IPS-15b (cell line): ENCODE measurements around the gene THBS4.
"Not testable (repeated sequence)": the region's sequence is repeated elsewhere in the genome, so short reads cannot be mapped to it uniquely, and the experiment has no call there.

Experiments used
- H3K27me3 ChIP-seq: one replicate; pipeline ENCODE4 v1.6.1; 2013; ENCODE audit warnings: low read length; ENCODE audit not compliant: control insufficient read depth, insufficient read depth
- H3K36me3 ChIP-seq: one replicate; pipeline ENCODE4 v1.6.1; 2013; ENCODE audit warnings: low read length; ENCODE audit not compliant: control insufficient read depth, insufficient read depth
- H3K4me1 ChIP-seq: one replicate; pipeline ENCODE4 v1.6.1; 2013; ENCODE audit warnings: mild to moderate bottlenecking, low read length; ENCODE audit not compliant: control insufficient read depth, insufficient read depth
- H3K4me3 ChIP-seq: one replicate; pipeline ENCODE4 v1.5.1; 2013; ENCODE audit warnings: low read depth, low read length
- H3K9ac ChIP-seq: one replicate; pipeline ENCODE4 v1.6.1; 2013; ENCODE audit warnings: low read depth, mild to moderate bottlenecking, low read length
- H3K9me3 ChIP-seq: one replicate; pipeline ENCODE4 v1.6.1; 2013; ENCODE audit warnings: mild to moderate bottlenecking, low read length; ENCODE audit not compliant: control insufficient read depth, insufficient read depth

The THBS4 gene

DNA sequence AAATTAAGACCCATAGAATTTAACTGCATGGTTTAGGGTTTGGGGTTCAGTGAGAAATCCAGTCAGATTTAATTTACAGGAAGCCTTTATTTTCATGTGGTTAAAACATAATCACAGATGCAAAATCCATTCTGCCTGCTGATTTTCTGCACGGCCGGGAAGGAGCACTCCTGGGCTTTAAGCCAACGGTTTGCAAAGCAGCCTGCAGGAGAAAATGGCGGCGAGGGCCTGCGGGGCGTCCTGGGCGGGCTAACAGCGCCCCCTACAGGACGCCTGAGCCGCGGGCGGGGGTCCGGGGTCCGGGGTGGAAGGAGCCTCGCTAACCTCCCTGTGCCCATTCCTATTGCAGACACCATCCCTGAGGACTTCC, 47.6 kb downstream of the THBS4 start:
- no peaks in the 10 kb centered on the region for H3K27me3 ChIP-seq
- H3K4me1 ChIP-seq: peaks cover 3% of the 10 kb centered on the region
- H3K9ac ChIP-seq: no peak overlapping the region
- H3K9me3 ChIP-seq: no peaks in the 10 kb centered on the region
- no peak overlapping the region for H3K4me3 ChIP-seq
- no peaks in the 10 kb centered on the region for H3K36me3 ChIP-seq

DNA sequence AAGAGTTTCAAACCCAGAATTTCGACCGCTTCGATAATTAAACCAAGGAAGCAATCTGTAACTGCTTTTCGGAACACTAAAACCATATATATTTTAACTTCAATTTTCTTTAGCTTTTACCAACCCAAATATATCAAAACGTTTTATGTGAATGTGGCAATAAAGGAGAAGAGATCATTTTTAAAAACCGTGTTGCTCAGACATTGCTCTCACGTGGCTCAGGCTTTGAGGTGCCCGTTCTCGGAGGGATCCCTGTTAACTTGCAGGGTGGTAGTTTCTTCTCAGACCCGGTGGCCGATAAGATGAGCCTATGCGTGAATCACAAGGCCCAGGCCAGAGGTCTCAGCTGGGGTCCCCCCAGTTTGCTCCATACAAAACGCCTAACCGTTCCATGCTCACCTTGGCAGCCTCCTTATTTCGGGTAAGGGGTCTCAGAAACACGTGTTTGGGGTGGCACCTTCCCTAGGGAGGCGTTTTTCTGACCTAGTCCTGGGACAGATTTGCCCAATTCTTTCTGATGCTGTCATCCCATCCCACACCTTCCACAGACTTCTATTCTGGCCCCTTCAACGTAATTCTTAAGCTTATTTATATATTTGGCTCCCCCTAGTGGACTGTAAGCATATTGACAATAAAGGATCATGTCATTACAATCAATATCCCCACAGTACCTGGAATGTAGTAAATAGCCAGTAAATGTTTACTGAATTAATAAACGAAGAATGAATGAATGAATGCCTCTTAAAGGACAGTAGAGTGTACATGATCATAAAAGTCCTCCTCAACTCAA, 48.1 kb downstream of the THBS4 start:
- no peak overlapping the region for H3K4me3 ChIP-seq
- H3K9me3 ChIP-seq: no peaks in the 10 kb centered on the region
- H3K27me3 ChIP-seq: no peaks in the 10 kb centered on the region
- H3K4me1 ChIP-seq: peaks cover 3% of the 10 kb centered on the region
- H3K36me3 ChIP-seq: no peaks in the 10 kb centered on the region
- H3K9ac ChIP-seq: no peak overlapping the region

DNA sequence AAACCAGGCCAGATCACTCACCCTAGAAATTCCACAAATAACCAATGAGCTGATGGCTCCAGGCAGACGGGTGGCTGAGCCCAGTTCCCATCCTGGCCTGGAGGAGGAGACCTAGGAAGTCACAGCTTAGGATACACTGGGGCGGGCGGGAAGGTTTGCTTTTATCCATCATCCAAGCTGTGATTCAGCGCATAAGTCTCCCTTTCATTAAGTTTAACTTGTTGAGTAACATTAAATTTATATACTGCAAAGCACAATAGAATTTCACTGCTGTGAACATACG, 55.7 kb downstream of the THBS4 start:
- Histone ChIP-seq H3K4me1 (peaks cover 2% of the 10 kb centered on the region), H3K9ac (no peak overlapping the region), H3K9me3 (no peaks in the 10 kb centered on the region), H3K27me3 (no peaks in the 10 kb centered on the region), H3K36me3 (no peaks in the 10 kb centered on the region), H3K4me3 (no peak overlapping the region)

DNA sequence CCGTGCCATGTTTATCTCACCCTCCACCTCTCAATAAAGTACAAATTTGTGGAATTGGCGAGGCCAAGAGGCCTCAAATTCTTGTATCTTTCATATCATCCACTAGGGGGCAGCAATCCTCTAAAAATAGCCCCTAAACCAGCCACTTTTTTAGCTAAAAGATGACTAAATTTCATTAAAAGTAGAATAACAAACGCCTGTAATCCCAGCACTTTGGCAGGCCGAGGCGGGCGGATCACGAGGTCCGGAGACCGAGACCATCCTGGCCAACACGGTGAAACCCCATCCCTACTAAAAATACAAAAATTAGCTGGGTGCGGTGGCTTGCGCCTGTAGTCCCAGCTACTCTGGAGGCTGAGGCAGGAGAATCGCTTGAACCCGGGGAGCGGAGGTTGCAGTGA, 56.6 kb downstream of the THBS4 start:
- not testable (repeated sequence) for H3K36me3 ChIP-seq, H3K4me1 ChIP-seq, H3K9ac ChIP-seq, H3K27me3 ChIP-seq, H3K9me3 ChIP-seq, H3K4me3 ChIP-seq

DNA sequence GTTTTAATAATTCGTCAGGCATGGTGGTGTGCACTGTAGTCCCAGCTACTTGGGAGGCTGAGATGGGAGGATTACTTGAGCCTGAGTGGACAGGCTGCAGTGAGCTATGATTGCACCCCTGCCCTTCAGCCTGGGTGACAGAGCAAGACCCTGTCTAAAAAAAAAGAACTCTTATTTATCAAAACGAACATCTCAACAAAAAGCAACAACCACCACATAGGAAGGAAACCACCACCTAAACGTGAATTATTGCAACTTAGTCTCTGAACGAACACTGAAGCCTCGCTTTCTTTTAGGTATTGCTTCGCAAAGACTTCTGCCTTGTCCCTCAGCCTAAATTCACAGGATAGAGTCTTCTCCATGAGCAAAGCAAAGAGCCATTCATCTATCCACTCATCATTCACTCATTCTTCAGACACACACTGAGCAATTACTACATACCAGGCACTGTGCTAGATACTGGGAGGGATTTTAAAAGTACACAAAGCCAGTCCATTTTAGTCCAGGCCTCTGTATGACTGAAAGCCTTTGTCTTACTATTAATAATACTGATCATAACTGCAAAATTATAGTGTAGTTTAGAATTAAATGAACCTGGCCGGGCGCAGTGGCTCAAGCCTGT, 57.4 kb downstream of the THBS4 start:
- no peaks in the 10 kb centered on the region for H3K27me3 ChIP-seq
- no peak overlapping the region for H3K9ac ChIP-seq
- no peak overlapping the region for H3K4me3 ChIP-seq
- no peaks in the 10 kb centered on the region for H3K36me3 ChIP-seq
- no peaks in the 10 kb centered on the region for H3K9me3 ChIP-seq
- H3K4me1 ChIP-seq: peaks cover 7% of the 10 kb centered on the region

DNA sequence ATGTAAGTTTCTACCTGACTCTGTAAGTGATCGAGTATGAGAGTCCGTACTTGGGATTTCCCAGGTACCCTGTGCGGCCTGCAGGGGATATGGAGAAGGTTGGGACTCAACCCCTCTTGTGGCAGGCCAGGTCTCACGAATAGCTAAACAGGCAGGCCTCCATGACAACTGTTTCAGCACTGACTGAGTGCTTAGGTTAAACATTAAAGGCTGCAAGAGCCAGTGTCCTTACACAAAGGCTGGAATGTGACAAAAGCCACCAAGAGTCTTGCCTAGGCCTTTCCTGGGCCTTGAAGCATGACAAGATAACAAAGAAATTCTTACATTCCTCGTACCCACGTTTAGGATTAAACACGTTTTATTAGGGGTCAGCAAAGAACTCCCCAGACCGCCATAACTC, 58.6 kb downstream of the THBS4 start:
- no peak overlapping the region for H3K9ac ChIP-seq
- H3K9me3 ChIP-seq: no peaks in the 10 kb centered on the region
- no peaks in the 10 kb centered on the region for H3K36me3 ChIP-seq
- H3K4me1 ChIP-seq: peaks cover 14% of the 10 kb centered on the region
- H3K4me3 ChIP-seq: no peak overlapping the region
- no peaks in the 10 kb centered on the region for H3K27me3 ChIP-seq

DNA sequence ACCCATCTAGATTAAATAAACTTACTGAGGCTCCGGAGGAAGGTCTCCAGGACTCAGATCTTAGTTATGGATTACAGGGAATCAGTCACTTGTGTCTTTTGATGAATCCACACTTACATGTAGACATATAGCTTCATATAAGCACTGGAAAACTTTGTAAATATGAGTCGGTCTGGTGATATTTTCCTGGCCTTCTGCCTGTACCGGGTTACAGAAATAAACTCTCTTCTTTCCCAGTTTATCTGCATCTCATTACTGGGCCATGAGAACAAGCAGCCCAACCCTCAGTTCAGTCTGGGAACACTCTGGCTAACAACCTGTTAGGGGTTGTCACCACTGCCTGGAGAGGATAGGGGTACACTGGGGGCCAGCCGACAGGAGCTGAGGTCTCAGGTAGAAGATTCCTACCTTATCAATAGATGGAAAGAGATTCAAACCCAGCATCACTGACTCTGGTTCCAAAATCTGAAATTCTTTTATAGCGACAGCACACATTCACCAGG, 59.1 kb downstream of the THBS4 start:
- Histone ChIP-seq H3K4me1 (peaks cover 14% of the 10 kb centered on the region), H3K27me3 (no peaks in the 10 kb centered on the region), H3K9me3 (no peaks in the 10 kb centered on the region), H3K9ac (no peak overlapping the region), H3K36me3 (no peaks in the 10 kb centered on the region), H3K4me3 (no peak overlapping the region)

DNA sequence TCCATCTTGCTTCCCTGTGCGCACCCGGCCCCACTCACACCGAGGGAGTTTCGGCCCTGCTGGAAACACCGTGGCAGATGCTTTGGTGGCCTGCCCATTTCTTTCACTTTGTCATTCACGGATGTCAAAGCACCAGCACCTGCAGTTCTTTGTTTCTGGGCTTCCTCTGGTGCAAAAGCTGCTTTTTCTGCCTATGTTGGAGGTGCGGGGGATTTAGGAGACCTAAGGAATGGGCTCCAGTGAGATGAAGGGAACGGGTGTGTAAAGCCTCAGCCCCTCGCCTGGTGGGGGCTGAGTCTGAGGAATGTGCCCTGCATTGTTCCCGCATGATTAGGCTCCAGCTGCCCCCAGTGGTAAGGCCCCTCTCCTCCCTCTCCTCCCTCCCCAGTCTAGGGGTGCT, 62.3 kb downstream of the THBS4 start:
- no peak overlapping the region for H3K9ac ChIP-seq
- H3K27me3 ChIP-seq: no peaks in the 10 kb centered on the region
- no peaks in the 10 kb centered on the region for H3K36me3 ChIP-seq

DNA sequence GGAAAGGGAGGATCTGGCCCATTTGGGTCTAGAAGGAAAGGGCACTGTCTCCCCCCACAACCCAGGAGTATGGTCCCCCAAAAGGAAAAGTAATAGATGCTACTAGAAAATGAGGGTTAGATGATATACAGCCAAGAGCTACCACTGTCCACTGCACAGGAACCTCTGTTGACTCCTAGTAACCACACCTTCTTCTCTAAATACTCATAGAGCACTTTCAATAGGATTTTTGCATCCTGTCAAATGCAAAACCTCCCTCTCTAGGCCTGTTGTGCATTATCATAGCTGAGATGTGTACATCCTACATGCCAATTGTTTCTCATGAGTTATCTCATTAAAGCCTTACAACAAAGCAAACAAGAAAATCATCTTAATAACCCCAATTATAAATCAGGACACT, 66.8 kb downstream of the THBS4 start:
- Histone ChIP-seq H3K9ac (no peak overlapping the region), H3K27me3 (no peaks in the 10 kb centered on the region), H3K9me3 (no peaks in the 10 kb centered on the region), H3K4me3 (no peak overlapping the region), H3K36me3 (no peaks in the 10 kb centered on the region), H3K4me1 (peaks cover 14% of the 10 kb centered on the region)

More for the DNA sequence above, 62.3 kb downstream of the THBS4 start:
- Histone ChIP-seq H3K4me3 (no peak overlapping the region), H3K9me3 (no peaks in the 10 kb centered on the region), H3K4me1 (peaks cover 16% of the 10 kb centered on the region)

DNA sequence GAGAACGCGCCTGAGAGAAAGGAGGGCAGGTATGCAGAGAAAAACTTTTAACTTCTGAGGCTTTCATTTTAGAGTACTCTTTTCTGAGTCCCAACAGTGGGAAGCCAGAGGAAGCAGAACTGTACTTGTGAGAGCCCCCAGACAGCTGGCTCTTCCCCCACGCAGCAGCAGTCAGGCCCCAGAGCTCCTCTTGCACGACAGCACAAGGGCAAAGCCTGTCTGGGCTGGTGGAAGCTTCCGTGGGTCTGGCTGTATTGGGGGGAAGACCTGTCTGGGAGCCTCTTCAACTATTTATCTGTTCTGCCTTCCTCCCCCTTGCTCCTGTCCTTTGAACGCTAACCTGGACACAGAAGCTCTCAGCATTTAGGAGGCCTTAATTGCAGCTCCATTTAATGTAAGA, 68.2 kb downstream of the THBS4 start:
- Histone ChIP-seq H3K36me3 (no peaks in the 10 kb centered on the region), H3K9me3 (no peaks in the 10 kb centered on the region), H3K4me3 (no peak overlapping the region), H3K27me3 (no peaks in the 10 kb centered on the region), H3K9ac (no peak overlapping the region), H3K4me1 (peaks cover 2% of the 10 kb centered on the region)

DNA sequence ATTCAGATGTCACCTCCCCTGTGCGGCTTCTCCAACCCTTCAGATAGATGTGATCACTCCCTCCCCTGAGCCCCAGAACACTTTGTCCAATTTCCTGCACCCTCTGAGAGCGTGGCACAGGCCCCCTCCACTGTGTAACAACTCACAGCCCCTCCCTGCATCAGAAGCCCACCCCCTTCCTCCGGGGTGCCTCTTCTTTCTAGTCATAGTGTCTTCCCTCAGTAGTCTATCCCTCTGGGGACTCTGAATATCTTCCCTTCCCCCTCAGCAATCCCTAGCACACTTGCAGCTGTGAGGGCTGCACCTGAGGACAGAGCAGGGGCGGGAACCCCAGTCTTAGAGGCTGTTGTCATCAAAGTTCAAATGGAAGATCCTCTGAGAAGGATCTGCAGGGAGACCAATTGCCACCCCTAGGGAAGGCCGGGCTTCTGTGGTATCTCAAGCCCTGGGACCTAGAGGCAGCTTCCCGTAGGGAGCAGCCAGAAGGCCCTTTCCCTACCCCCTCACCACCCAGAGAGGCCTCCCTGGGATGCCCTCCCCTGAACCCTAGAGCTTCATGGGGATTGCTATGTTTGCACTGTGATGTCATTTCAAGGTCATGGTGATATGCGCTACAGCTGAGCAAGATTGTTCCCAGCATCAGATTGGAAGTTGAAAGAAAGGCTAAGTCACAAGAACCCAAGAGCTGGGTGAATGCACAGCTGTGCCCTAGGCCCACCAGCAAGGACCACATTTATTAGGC, 70.7 kb downstream of the THBS4 start:
- H3K4me1 ChIP-seq: peaks cover 6% of the 10 kb centered on the region
- no peak overlapping the region for H3K4me3 ChIP-seq
- H3K36me3 ChIP-seq: no peaks in the 10 kb centered on the region
- no peak overlapping the region for H3K9ac ChIP-seq
- no peaks in the 10 kb centered on the region for H3K9me3 ChIP-seq
- no peaks in the 10 kb centered on the region for H3K27me3 ChIP-seq

DNA sequence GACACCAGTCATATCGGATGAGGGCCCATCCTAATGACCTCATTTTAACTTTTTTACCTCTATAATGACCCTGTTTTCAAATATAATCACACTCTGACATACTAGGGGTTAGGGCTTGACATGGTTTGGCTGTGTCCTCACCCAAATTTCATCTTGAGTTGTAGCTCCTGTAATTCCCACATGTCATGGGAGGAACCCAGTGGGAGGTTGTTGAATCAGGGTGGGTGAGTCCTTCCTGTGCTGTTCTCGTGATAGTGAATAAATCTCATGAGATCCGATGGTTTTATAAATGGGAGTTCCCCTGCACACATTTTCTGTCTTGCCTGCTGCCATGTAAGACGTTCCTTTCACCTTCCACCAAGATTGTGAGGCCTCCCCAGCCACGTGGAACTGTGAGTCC, 71.8 kb downstream of the THBS4 start:
- Histone ChIP-seq H3K36me3 (no peaks in the 10 kb centered on the region), H3K4me1 (peaks cover 12% of the 10 kb centered on the region), H3K4me3 (no peak overlapping the region), H3K27me3 (no peaks in the 10 kb centered on the region), H3K9me3 (no peaks in the 10 kb centered on the region), H3K9ac (no peak overlapping the region)
